ENCODE data around the gene WHRN. TPM values are rescaled to one million over a fixed set of nuclear protein-coding genes. Genes with fewer than 3 reads are reported as not detected.

The WHRN gene
- total RNA-seq, 1 experiment from 2014 or later: 9.4 TPM

DNA sequence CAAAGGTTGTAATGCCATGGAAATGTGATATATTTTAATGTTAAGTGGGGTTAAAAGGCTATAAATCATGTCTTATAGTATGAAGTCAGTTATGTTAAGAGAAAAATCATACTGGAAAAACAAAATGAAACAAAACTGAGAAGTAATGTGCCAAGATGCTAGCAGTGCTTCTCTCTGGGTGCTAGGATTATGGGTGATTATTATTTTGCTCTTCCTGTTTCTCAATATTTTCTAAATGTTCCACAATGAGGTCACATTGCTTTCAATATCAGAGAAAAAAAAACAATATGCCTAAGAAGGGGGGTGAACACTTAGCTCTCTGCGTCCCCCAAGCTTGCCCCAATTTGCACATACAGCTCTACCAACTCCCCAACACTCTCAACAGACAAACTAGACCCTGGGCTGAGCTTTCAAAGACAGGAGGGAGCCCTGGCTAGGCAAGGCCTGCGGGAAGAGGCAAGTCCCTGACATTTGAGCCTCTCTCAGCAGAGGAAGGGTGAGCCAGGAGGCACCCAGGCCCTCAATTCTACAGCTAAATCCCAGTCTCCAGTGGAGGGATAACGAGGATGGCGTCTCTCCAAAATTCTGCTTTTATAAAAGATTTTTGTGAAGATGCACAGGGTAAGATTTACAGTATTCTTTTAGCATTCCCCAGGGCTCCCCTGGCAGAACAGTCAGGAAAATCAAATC is 24.4 kb downstream of the WHRN start:
- TF ChIP-seq, protein P1, sequence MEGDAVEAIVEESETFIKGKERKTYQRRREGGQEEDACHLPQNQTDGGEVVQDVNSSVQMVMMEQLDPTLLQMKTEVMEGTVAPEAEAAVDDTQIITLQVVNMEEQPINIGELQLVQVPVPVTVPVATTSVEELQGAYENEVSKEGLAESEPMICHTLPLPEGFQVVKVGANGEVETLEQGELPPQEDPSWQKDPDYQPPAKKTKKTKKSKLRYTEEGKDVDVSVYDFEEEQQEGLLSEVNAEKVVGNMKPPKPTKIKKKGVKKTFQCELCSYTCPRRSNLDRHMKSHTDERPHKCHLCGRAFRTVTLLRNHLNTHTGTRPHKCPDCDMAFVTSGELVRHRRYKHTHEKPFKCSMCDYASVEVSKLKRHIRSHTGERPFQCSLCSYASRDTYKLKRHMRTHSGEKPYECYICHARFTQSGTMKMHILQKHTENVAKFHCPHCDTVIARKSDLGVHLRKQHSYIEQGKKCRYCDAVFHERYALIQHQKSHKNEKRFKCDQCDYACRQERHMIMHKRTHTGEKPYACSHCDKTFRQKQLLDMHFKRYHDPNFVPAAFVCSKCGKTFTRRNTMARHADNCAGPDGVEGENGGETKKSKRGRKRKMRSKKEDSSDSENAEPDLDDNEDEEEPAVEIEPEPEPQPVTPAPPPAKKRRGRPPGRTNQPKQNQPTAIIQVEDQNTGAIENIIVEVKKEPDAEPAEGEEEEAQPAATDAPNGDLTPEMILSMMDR (IDR thresholded peaks at IDR 0.05; ENCODE audit: unreplicated experiment): no peak
- Mint-ChIP-seq H3K27ac (ENCODE audit: low read depth, unreplicated experiment) (no peak overlapping the region), H3K4me1 (ENCODE audit: insufficient read depth, unreplicated experiment) (peaks cover 9% of the 10 kb centered on the region), H3K27me3 (ENCODE audit: insufficient read depth, unreplicated experiment) (no peaks in the 10 kb centered on the region), H3K4me3 (ENCODE audit: unreplicated experiment) (no peak overlapping the region), H3K36me3 (ENCODE audit: insufficient read depth, unreplicated experiment) (no peaks in the 10 kb centered on the region), H3K9me3 (ENCODE audit: unreplicated experiment) (no peaks in the 10 kb centered on the region)
- ChIA-PET POLR2A (no interaction called here), CTCF (interaction anchor here (1.2 kb wide), 1 partner anchor 429 kb away, joined by 3 read pairs; no protein-coding TSS in a partner anchor)
- no peak for DNase-seq (ENCODE audit: unreplicated experiment)
- no TSS peak for BruUV-seq (replicated peaks)
- intact Hi-C loops (cut with micrococcal nuclease): loop anchor here (10.0 kb wide), 1 partner anchor 534 kb away; no protein-coding TSS in a partner anchor

DNA sequence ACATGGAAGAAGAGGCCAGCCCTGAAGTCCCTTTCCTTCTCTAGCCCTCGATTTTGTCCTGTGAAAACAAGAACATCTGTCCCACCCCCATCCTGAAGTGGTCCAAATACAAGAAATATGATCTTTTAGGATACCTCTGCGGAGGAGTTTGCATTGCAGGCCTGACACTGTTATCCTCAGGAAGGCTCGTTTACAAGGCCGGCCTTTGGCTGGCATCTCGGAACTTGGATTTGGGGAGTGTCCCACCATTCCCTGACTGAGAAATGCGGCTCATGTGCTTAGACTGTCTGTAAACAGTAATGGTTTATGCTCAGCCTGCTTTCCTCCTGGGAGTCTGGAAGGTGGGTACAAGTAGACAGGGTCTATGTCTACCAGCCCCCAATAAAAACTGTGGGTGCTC is 26.4 kb downstream of the WHRN start:
- BruUV-seq (replicated peaks): no TSS peak
- H3K27ac Mint-ChIP-seq (ENCODE audit: low read depth, unreplicated experiment): no peak overlapping the region

DNA sequence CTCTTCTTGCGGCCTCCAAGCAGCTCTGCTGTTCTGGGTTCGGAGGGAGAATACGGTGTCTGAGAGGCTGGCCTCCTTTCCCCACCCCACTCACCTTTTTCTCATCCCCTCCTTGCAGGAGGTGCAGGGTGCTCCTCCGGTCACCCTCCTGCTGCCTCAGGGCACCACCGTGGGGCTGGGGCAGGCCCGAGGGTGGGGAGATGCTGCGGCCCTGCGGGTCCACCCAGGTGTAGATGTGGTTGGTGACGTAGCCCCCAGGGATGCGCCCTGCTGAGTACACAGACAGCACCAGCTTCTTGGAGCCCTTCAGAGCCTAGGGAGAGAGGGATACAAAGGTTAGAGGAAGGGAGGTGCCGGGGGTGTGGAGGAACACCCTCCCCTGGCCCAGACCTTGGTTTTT is 26.8 kb downstream of the WHRN start:
- H3K27ac Mint-ChIP-seq (ENCODE audit: low read depth, unreplicated experiment): no peak overlapping the region
- DNase-seq (ENCODE audit: unreplicated experiment): no peak
- TF ChIP-seq, protein P1 (IDR thresholded peaks at IDR 0.05; ENCODE audit: unreplicated experiment): no peak
- H3K9me3 Mint-ChIP-seq (ENCODE audit: unreplicated experiment): no peaks in the 10 kb centered on the region
- ChIA-PET POLR2A (no interaction called here), CTCF (no interaction called here)
- no peaks in the 10 kb centered on the region for H3K27me3 Mint-ChIP-seq (ENCODE audit: insufficient read depth, unreplicated experiment)
- BruUV-seq (replicated peaks): no TSS peak
- intact Hi-C loops (cut with micrococcal nuclease): no loop called here
- H3K36me3 Mint-ChIP-seq (ENCODE audit: insufficient read depth, unreplicated experiment): no peaks in the 10 kb centered on the region
- no peaks in the 10 kb centered on the region for H3K4me1 Mint-ChIP-seq (ENCODE audit: insufficient read depth, unreplicated experiment)
- no peak overlapping the region for H3K4me3 Mint-ChIP-seq (ENCODE audit: unreplicated experiment)

More for the DNA sequence above, 26.4 kb downstream of the WHRN start:
- H3K27me3 Mint-ChIP-seq (ENCODE audit: insufficient read depth, unreplicated experiment): no peaks in the 10 kb centered on the region
- POLR2A ChIA-PET: no interaction called here
- no peak for DNase-seq (ENCODE audit: unreplicated experiment)
- no peaks in the 10 kb centered on the region for H3K36me3 Mint-ChIP-seq (ENCODE audit: insufficient read depth, unreplicated experiment)
- H3K4me1 Mint-ChIP-seq (ENCODE audit: insufficient read depth, unreplicated experiment): no peaks in the 10 kb centered on the region
- no peaks in the 10 kb centered on the region for H3K9me3 Mint-ChIP-seq (ENCODE audit: unreplicated experiment)
- H3K4me3 Mint-ChIP-seq (ENCODE audit: unreplicated experiment): no peak overlapping the region
- TF ChIP-seq, protein P1 (IDR thresholded peaks at IDR 0.05; ENCODE audit: unreplicated experiment): no peak
- intact Hi-C loops (cut with micrococcal nuclease): no loop called here
- CTCF ChIA-PET: no interaction called here

DNA sequence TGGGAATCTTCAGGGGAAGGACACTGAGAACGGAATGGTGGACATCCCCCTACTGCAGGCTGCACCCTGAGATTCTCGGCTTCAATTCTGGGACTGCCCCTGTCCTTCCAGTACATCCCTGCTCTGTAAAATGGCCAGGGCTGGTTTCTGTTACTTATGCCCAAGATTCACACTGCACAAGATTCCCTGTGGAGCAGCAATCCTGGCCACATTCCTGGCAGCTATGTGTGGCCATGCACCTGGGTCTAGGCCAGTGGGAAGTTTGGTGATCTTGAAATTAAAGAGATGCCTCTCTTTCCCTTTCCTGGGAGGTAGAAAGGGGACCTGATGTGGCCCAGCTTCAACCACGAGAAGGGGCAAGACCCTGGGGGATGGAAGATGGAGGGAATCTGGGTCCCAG is 27.6 kb downstream of the WHRN start:
- TF ChIP-seq, protein P1 (IDR thresholded peaks at IDR 0.05; ENCODE audit: unreplicated experiment): no peak
- CTCF ChIA-PET: interaction anchor here (2.3 to 3.3 kb wide), 2 partner anchors 9 to 43 kb away, joined by 10 to 12 read pairs; no protein-coding TSS in a partner anchor
- H3K36me3 Mint-ChIP-seq (ENCODE audit: insufficient read depth, unreplicated experiment): no peaks in the 10 kb centered on the region
- POLR2A ChIA-PET: no interaction called here
- peaks cover 6% of the 10 kb centered on the region for H3K4me1 Mint-ChIP-seq (ENCODE audit: insufficient read depth, unreplicated experiment)
- no peak overlapping the region for H3K27ac Mint-ChIP-seq (ENCODE audit: low read depth, unreplicated experiment)
- no peaks in the 10 kb centered on the region for H3K27me3 Mint-ChIP-seq (ENCODE audit: insufficient read depth, unreplicated experiment)
- intact Hi-C loops (cut with micrococcal nuclease): no loop called here
- no TSS peak for BruUV-seq (replicated peaks)
- no peak overlapping the region for H3K4me3 Mint-ChIP-seq (ENCODE audit: unreplicated experiment)
- no peaks in the 10 kb centered on the region for H3K9me3 Mint-ChIP-seq (ENCODE audit: unreplicated experiment)
- DNase-seq (ENCODE audit: unreplicated experiment): no peak

Measured in MCF 10A (cell line).